Measurements from ENCODE around the gene ZC3H15. TPM values are rescaled to one million over a fixed set of nuclear protein-coding genes. Genes with fewer than 3 reads are reported as not detected.
A peak's percentile ranks its signal among the peaks of the same experiment; 100 is the strongest.
"Not testable (repeated sequence)": the region's sequence is repeated elsewhere in the genome, so short reads cannot be mapped to it uniquely, and the experiment has no call there.

The ZC3H15 gene
- total RNA-seq, 8 experiments from 2014 or later: 76.2 to 93.0 (median 86.1) TPM

DNA sequence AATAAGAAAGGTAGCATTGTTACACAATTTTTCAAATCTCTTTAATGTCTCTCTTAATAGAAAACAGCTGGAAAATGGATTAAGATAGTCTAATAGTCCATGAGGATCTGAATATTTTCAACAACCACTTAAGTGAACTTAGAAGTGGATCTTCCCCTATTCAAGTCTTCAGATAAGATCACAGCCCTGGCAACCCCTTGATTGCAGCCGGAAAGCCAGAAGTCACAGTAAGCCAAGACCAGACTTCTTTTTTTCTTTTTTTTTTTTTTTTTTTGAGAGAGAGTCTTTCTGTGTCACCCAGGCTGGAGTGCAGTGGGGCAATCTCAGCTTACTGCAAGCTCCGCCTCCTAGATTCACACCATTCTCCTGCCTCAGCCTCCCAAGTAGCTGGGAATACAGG is 18.6 kb upstream of the ZC3H15 start:
- Histone ChIP-seq H3K4me1 (replicated peaks in 1 of 2) (no peaks in the 10 kb centered on the region), H3K4me3 (no peak overlapping the region), H3K27ac (no peak overlapping the region)
- no peak for ATAC-seq (replicated peaks in 6 of 8)
- WGBS, 10 experiments: 67 to 100% (median 91%) methylated on average over 1 to 2 of the region's 2 CpGs; no CpG with 5 or more reads in 2 of the 10 experiments
- in situ Hi-C loops (cut with MboI; ENCODE audit: low pct_unique_long_range_greater_than_20kb in 2 of 9, low sequenced_read_pairs in 9 of 9, unreplicated experiment in 9 of 9): loop anchor here in 1 of 9 experiments (25.0 kb wide), 1 partner anchor 180 kb away; no protein-coding TSS in a partner anchor

DNA sequence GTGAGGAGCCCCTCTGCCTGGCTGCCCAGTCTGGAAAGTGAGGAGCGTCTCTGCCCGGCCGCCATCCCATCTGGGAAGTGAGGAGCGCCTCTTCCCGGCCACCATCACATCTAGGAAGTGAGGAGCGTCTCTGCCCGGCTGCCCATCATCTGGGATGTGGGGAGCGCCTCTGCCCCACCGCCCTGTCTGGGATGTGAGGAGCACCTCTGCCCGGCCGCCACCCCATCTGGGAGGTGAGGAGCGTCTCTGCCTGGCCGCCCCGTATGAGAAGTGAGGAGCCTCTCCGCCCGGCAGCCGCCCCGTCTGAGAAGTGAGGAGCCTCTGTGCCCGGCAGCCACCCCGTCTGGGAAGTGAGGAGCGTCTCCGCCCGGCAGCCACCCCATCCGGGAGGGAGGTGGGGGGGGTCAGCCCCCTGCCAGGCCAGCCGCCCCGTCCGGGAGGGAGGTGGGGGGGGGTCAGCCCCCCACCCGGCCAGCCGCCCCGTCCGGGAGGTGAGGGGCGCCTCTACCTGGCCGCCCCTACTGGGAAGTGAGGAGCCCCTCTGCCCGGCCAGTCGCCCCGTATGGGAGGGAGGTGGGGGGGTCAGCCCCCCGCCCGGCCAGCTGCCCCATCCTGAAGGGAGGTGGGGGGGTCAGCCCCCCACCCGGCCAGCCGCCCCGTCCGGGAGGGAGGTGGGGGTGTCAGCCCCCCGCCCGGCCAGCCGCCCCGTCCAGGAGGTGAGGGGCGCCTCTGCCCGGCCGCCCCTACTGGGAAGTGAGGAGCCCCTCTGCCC is 13.2 kb upstream of the ZC3H15 start:
- ATAC-seq (replicated peaks in 6 of 8); H3K4me3 ChIP-seq; H3K4me1 ChIP-seq (replicated peaks in 1 of 2); H3K27ac ChIP-seq: not testable (repeated sequence)
- in situ Hi-C loops (cut with MboI; ENCODE audit: low pct_unique_long_range_greater_than_20kb in 2 of 9, low sequenced_read_pairs in 9 of 9, unreplicated experiment in 9 of 9): loop anchor here in 1 of 9 experiments (25.0 kb wide), 1 partner anchor 186 kb away; no protein-coding TSS in a partner anchor
- WGBS, 10 experiments: no CpG with 5 or more reads among the region's 49 CpGs

DNA sequence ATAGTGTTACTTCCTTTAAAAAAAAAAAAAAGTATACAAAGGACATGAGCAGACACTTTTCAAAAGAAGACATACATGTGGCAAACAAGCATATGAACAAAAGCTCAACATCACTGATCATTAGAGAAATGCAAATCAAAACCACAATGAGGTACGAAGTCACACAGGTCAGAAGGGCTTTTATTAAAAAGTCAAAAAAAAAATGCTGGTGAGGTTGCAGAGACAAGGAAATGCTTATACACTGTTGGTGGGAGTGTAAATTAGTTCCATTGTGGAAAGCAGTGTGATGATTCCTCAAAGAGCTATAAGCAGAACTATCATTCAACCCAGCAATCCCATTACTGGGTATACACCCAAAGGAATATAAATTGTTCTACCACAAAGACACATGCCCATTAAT is 11.8 kb upstream of the ZC3H15 start:
- in situ Hi-C loops (cut with MboI; ENCODE audit: low pct_unique_long_range_greater_than_20kb in 2 of 9, low sequenced_read_pairs in 9 of 9, unreplicated experiment in 9 of 9): loop anchor here in 1 of 9 experiments (25.0 kb wide), 1 partner anchor 187 kb away; no protein-coding TSS in a partner anchor
- not testable (repeated sequence) for H3K27ac ChIP-seq; H3K4me3 ChIP-seq; H3K4me1 ChIP-seq (replicated peaks in 1 of 2)
- WGBS, 10 experiments: 33 to 100% (median 78%) methylated on average over 1 of the region's 1 CpG; no CpG with 5 or more reads in 1 of the 10 experiments
- peak in 4 of 8 experiments; percentile 51 to 71 (median 61) for ATAC-seq (replicated peaks in 6 of 8)

DNA sequence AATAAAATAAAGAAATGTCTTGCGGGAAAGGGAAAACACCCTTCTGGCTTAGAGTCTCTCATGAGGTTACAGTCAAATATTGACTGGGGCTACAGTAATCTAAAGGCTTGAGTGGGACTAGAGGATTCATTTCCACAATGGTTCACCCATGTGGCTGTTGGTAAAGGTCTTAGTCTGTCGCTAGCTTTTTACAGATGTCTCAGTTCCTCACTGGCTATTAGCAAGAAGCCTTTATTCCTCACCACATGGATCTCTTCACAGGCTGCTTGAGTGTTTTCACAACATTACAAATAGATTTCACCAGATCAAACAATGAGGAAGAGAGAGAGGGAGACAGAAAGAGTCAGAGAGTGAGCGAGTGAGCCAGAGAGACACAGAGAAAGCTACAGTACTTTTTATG is 8.3 kb upstream of the ZC3H15 start:
- in situ Hi-C loops (cut with MboI; ENCODE audit: low pct_unique_long_range_greater_than_20kb in 2 of 9, low sequenced_read_pairs in 9 of 9, unreplicated experiment in 9 of 9): no loop called here
- peak in 2 of 8 experiments; percentile 37 to 53 for ATAC-seq (replicated peaks in 6 of 8)
- H3K4me3 ChIP-seq: no peak overlapping the region
- 79 to 100% (median 94%) methylated on average over 1 to 3 of the region's 3 CpGs; no CpG with 5 or more reads in 4 of the 10 experiments for WGBS, 10 experiments
- H3K4me1 ChIP-seq (replicated peaks in 1 of 2): no peaks in the 10 kb centered on the region
- H3K27ac ChIP-seq: no peak overlapping the region

DNA sequence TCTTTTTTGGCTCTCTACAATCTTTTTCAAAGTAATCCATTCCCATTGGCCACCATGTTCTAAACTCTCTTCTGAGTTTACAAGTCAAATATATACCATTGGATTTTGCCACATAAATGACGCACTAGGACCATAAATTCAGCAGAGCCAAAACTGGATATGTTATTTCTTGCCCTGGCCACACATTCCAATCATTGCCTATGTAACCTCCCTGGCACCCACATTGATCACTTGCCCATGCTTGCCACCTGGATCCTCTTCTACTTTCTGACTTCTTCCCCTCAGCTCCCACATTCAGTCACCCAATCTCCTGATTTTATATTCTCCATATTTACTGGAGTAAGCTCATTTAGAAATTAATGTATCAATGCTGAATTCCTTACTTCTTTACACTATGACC is 5.1 kb upstream of the ZC3H15 start:
- in situ Hi-C loops (cut with MboI; ENCODE audit: low pct_unique_long_range_greater_than_20kb in 2 of 9, low sequenced_read_pairs in 9 of 9, unreplicated experiment in 9 of 9): no loop called here
- peaks cover 0 to 2% of the 10 kb centered on the region in 2 donors for H3K4me1 ChIP-seq (replicated peaks in 1 of 2)
- 75 to 100% (median 95%) methylated on average over 1 of the region's 1 CpG for WGBS, 10 experiments
- no peak overlapping the region for H3K4me3 ChIP-seq
- ATAC-seq (replicated peaks in 6 of 8): no peak
- no peak overlapping the region for H3K27ac ChIP-seq

DNA sequence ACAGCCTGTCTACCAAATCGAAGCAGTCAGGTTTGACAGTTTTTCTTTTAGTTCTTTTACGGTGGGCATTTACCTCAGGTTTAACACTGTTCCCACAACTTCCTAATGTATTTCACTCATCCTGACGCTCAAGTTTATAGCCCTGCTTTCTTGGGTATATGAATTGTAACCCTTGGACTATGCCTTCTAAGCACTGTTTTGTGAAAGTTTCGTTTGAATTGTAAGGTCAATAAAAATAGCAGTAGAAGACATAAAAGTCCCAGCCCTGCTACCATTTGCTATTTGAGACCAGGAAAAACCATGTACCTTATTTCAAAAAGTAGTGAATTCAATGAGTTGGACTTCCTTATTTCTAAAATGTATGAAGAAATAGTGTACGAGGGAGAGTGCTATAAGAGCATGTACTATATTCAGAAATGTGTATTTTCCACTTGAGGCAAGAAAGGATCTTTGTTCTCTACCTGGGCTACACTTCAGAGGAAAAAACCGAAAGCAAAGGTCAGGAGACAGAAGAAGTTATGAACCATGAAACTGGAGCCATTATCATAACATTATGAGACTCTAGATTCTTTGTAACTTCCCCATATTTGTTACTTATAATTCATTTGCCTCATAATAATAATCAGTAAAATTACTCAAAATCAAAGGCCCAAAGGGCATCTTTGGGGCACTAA is 1.9 kb upstream of the ZC3H15 start:
- ATAC-seq (replicated peaks in 6 of 8): no peak
- Histone ChIP-seq H3K4me3 (peak overlapping the region; percentile 63 to 90 (median 80)), H3K4me1 (replicated peaks in 1 of 2) (peaks cover 5 to 12% of the 10 kb centered on the region in 2 donors), H3K27ac (no peak overlapping the region)
- in situ Hi-C loops (cut with MboI; ENCODE audit: low pct_unique_long_range_greater_than_20kb in 2 of 9, low sequenced_read_pairs in 9 of 9, unreplicated experiment in 9 of 9): no loop called here
- WGBS, 10 experiments: 77 to 100% (median 85%) methylated on average over 1 to 6 of the region's 6 CpGs

DNA sequence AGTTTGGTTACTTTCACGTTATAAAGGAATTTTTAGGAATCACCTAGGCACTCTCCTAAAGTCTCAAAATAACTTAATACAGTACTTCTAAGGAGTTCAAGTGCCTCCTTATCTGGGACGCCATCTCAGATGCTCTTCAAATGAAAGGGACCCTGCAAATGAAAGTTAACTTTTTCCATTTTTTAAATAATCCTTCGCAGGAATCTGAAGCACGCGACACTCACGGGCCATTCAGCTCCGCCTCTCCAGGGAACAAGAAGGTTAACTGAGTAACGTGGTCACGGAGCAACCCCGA is 537 bp upstream of the ZC3H15 start:
- H3K4me3 ChIP-seq: peak overlapping the region; percentile 63 to 90 (median 80)
- in situ Hi-C loops (cut with MboI; ENCODE audit: low pct_unique_long_range_greater_than_20kb in 2 of 9, low sequenced_read_pairs in 9 of 9, unreplicated experiment in 9 of 9): no loop called here
- H3K27ac ChIP-seq: peak overlapping the region; percentile 93 to 98
- WGBS, 10 experiments: 0 to 2% (median 0%) methylated on average over 1 to 9 of the region's 10 CpGs; no CpG with 5 or more reads in 1 of the 10 experiments
- H3K4me1 ChIP-seq (replicated peaks in 1 of 2): peaks cover 5 to 12% of the 10 kb centered on the region in 2 donors
- ATAC-seq (replicated peaks in 6 of 8): no peak

DNA sequence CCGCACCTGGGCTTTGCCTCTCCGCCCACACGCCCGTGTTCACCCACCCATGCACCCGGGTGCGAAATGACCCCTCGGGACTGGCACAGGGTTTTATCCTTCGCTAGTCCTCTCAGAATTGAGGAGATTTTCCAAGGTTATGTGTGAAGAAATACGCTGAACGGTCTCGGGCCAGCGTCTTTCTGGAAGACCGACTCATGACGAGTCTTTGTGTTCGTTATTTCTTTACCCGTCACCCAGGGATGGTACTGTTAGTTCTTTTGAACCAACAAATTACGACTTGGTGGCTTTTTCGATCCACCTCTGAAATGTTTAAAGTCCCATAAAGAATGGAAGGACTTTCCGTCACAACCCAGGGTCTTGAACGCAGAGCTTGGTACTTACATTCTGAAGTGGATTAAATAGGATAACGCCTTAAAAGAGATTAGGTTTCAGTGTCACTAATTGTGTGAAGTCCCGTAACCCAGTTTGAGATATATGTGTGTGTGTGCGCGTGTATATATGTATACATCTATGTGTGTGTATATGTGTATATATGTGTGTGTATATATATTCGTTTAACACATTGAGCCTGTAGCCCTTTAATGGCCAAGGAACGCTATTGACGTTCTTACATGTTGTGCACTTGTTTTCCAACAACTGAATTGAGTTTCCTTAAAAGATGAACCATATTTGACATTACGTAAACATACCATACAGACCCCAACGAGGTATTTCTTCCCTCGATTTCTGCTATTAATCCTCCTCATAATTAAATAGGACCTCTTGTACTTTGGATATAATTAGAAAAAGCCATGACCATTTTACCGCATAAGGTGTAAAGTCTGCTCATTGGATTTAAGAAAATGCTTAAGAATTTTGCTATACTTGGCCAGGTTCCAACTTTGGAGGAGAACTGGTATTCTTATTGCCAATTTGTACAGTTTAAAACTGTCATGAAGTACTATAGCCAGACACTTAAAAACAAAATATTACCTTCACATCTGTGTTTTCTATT is 889 bp downstream of the ZC3H15 start:
- 0 to 8% (median 3%) methylated on average over 1 to 30 of the region's 31 CpGs for WGBS, 10 experiments
- in situ Hi-C loops (cut with MboI; ENCODE audit: low pct_unique_long_range_greater_than_20kb in 2 of 9, low sequenced_read_pairs in 9 of 9, unreplicated experiment in 9 of 9): no loop called here
- no peak for ATAC-seq (replicated peaks in 6 of 8)

DNA sequence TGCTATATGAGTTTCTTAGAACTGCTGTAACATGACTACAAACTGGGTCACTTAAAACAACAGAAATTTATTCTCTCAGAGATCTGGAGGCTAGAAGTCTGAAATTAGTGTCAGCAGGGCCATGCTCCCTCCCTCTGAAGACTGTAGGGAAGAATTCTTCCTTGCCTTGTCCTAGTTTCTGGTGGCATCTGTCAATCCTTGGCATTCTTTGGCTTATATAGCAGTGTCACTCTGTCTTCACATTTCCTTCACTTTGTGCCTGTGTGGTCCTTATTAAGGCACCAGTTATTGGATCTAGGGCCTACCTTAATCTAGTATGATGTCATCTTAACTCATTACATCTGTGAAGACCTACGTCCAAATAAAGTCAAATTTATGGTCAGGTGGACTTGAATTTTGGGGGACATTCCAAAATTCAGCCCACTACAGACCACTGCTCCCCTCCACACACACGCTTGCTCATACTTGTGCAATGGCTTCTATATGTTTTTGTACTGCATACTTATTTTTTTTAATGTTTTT is 7.6 kb downstream of the ZC3H15 start:
- Histone ChIP-seq H3K4me1 (replicated peaks in 1 of 2) (peaks cover 1 to 4% of the 10 kb centered on the region in 2 donors), H3K27ac (no peak overlapping the region), H3K4me3 (no peak overlapping the region)
- in situ Hi-C loops (cut with MboI; ENCODE audit: low pct_unique_long_range_greater_than_20kb in 2 of 9, low sequenced_read_pairs in 9 of 9, unreplicated experiment in 9 of 9): no loop called here
- WGBS, 10 experiments: 50 to 100% (median 100%) methylated on average over 1 to 2 of the region's 2 CpGs; no CpG with 5 or more reads in 1 of the 10 experiments
- no peak for ATAC-seq (replicated peaks in 6 of 8)

More for the DNA sequence above, 889 bp downstream of the ZC3H15 start:
- H3K27ac ChIP-seq: peak overlapping the region; percentile 93 to 98
- H3K4me3 ChIP-seq: peak overlapping the region; percentile 63 to 90 (median 80)
- peaks cover 5 to 12% of the 10 kb centered on the region in 2 donors for H3K4me1 ChIP-seq (replicated peaks in 1 of 2)

DNA sequence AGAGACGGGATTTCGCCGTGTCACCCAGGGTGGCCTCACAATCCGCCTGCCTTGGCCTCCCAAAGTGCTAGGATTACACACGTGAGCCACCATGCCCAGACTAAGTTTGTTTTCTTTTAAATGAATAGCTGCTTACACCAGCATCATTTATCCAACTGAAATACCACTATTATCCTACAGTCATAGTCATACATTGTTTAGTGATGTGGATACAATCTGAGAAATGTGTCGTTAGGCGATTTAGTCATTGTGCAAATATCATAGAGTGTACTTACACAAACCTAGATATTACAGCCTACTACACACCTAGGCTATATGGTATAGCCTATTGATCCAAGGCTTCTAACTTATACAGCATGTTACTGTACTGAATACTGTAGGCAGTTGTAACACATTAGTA is 10.3 kb downstream of the ZC3H15 start:
- no peaks in the 10 kb centered on the region for H3K4me1 ChIP-seq (replicated peaks in 1 of 2)
- in situ Hi-C loops (cut with MboI; ENCODE audit: low pct_unique_long_range_greater_than_20kb in 2 of 9, low sequenced_read_pairs in 9 of 9, unreplicated experiment in 9 of 9): no loop called here
- ATAC-seq (replicated peaks in 6 of 8): no peak
- no peak overlapping the region for H3K4me3 ChIP-seq
- WGBS, 10 experiments: 82 to 100% (median 100%) methylated on average over 1 to 6 of the region's 7 CpGs; no CpG with 5 or more reads in 3 of the 10 experiments
- no peak overlapping the region for H3K27ac ChIP-seq

DNA sequence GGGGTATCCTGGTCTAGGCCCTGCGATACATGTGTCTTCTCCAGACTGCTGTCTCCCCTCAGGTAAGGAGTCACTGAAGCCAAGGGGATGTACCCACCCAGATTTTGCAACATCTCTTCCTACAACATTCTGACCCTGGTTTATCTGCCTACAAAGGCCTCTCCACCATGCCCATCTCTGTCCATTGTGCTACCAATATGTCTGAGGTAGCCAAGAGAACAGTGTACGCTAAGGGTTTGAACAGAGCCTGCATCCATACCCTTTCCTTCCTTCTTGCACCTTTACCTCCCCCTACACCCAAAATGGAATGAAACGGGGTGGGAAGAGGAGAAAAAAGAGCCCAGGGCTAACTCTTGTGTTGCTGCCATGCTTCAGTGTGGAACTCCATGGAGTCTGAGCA is 11.9 kb downstream of the ZC3H15 start:
- H3K4me3 ChIP-seq: no peak overlapping the region
- no peak overlapping the region for H3K27ac ChIP-seq
- ATAC-seq (replicated peaks in 6 of 8): no peak
- in situ Hi-C loops (cut with MboI; ENCODE audit: low pct_unique_long_range_greater_than_20kb in 2 of 9, low sequenced_read_pairs in 9 of 9, unreplicated experiment in 9 of 9): no loop called here
- H3K4me1 ChIP-seq (replicated peaks in 1 of 2): no peaks in the 10 kb centered on the region
- WGBS, 10 experiments: 92 to 100% (median 100%) methylated on average over 1 to 3 of the region's 3 CpGs; no CpG with 5 or more reads in 4 of the 10 experiments

DNA sequence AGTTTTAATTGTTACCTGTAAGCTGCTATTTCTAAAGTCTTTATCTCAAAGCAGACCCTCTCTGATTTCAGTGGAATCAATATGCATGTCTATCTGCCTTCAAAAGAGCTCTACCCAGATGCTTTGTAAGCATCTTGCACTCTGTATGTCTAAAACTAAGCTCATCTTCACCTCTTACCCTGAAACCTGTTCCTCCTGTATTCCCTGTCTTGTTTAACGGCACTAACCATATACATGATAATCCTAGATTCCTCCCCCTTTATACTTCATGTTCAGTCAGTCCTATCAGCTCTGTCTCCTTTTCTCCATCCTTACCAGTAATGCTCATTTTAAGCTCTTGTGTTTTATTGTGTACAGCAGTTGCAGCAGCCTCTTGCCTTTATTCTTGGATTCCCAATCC is 12.8 kb downstream of the ZC3H15 start:
- no peak for ATAC-seq (replicated peaks in 6 of 8)
- Histone ChIP-seq H3K27ac (no peak overlapping the region), H3K4me3 (no peak overlapping the region), H3K4me1 (replicated peaks in 1 of 2) (no peaks in the 10 kb centered on the region)
- 0 to 100% (median 23%) methylated on average over 1 of the region's 1 CpG; no CpG with 5 or more reads in 3 of the 10 experiments for whole genome bisulfite sequencing, 10 experiments
- in situ Hi-C loops (cut with MboI; ENCODE audit: low pct_unique_long_range_greater_than_20kb in 2 of 9, low sequenced_read_pairs in 9 of 9, unreplicated experiment in 9 of 9): no loop called here
